ENCODE measurements around the gene PCYT1B.

PCYT1B gene

GRCh38 chrX:24515447-24515846 lies 131.7 kb downstream of the PCYT1B start:
- no peak for DNase-seq

- no peak for DNase-seq
Measured at GRCh38 chrX:24513416-24513815, 133.7 kb downstream of the PCYT1B start.

DNA sequence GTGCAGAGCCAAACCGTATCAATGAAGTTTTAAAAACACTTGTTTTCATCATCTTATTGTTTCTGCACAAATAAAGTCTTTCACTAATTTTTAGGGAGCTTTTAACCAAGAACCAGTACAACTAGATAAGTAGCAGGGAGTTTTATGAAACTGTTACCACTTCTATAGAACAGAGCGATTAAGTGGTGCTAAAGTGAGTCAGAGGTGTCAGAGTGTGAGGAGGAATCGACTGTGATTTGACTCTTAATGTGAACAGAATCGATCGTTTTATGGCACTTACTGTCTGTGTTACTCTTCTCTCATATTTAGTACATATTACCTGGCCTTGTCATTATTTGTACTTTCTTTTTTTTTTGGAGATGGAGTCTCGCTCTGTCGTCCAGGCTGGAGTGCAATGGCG lies 138.8 kb downstream of the PCYT1B start:
- DNase-seq, result no peak
